HL-60 (cell line): Measurements from ENCODE around the gene FCER1A.

Source experiments
- CTCF ChIP-seq: IDR thresholded peaks from one replicate; pipeline ENCODE4 v1.5.1; 2011; ENCODE audit warnings: low read length, control low read depth, inconsistent platforms; ENCODE audit not compliant: insufficient read depth
- REST ChIP-seq: IDR thresholded peaks from 2 replicates; pipeline ENCODE4 v1.6.1; 2012; ENCODE audit warnings: low read depth; ENCODE audit not compliant: insufficient replicate concordance
- SPI1 ChIP-seq: IDR thresholded peaks from 2 replicates; pipeline ENCODE4 v1.6.1; 2012; ENCODE audit warnings: low read depth, mild to moderate bottlenecking, borderline replicate concordance

- TF ChIP-seq CTCF (no peak), REST (no peak), SPI1 (no peak)
Measured at GRCh38 chr1:159307346-159308020, 5.3 kb downstream of the FCER1A start.
